RWPE1 (cell line): ENCODE results near the gene PWWP2B.
"Not testable (repeated sequence)": the region's sequence is repeated elsewhere in the genome, so short reads cannot be mapped to it uniquely, and the experiment has no call there.

ENCODE experiments used
- CTCF ChIA-PET: fragments of 350-600 bp; sonication (Branson Sonifier 250); formaldehyde crosslinking; extraction: SDS; loops from one replicate; lab custom pipeline; 2021; lab: Yijun Ruan, JAX
- POLR2A ChIA-PET: fragments of 400-600 bp; formaldehyde crosslinking; extraction: SDS; loops from one replicate; lab custom pipeline; 2020; ENCODE audit warnings: antibody characterized with exemption; ENCODE audit not compliant: low non-redundant PET; lab: Yijun Ruan, JAX
- DNase-seq: peaks from one replicate; pipeline ENCODE4 v3.0.0; 2012; ENCODE audit warnings: low spot score
- H3K27ac ChIP-seq: fragments of 450-650 bp; 2 replicates; pipeline ENCODE4 v1.5.1; 2017
- TF ChIP-seq, protein P1 (sequence below): fragments of 450-650 bp; conservative IDR thresholded peaks from 2 replicates; pipeline ENCODE4 v1.5.1; 2017; ENCODE audit warnings: low read depth, mild to moderate bottlenecking

PWWP2B gene

DNA sequence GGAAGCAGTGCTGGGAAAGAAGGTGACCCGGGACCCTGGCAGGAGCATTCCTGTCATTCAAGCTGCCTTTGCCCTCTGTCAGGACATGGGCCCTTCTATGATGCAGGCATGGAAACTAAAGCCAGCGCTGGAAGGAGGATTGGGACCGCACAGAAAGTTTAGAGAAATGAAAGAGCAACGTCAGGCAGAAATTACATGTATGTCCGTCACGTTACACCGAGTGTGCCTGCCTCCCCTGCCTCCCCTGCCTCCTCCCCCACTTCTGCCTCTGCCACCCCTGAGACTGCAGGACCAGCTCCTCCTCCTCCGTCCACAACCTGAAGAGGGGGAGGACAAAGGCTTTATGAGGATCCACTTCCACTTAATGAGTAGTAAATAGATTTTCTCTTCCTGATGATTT is 13.9 kb upstream of the PWWP2B start:
- no peak for DNase-seq
- POLR2A ChIA-PET = no interaction called here
- no peak overlapping the region for H3K27ac ChIP-seq
- CTCF ChIA-PET = no interaction called here
- TF ChIP-seq, protein P1, sequence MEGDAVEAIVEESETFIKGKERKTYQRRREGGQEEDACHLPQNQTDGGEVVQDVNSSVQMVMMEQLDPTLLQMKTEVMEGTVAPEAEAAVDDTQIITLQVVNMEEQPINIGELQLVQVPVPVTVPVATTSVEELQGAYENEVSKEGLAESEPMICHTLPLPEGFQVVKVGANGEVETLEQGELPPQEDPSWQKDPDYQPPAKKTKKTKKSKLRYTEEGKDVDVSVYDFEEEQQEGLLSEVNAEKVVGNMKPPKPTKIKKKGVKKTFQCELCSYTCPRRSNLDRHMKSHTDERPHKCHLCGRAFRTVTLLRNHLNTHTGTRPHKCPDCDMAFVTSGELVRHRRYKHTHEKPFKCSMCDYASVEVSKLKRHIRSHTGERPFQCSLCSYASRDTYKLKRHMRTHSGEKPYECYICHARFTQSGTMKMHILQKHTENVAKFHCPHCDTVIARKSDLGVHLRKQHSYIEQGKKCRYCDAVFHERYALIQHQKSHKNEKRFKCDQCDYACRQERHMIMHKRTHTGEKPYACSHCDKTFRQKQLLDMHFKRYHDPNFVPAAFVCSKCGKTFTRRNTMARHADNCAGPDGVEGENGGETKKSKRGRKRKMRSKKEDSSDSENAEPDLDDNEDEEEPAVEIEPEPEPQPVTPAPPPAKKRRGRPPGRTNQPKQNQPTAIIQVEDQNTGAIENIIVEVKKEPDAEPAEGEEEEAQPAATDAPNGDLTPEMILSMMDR = no peak

DNA sequence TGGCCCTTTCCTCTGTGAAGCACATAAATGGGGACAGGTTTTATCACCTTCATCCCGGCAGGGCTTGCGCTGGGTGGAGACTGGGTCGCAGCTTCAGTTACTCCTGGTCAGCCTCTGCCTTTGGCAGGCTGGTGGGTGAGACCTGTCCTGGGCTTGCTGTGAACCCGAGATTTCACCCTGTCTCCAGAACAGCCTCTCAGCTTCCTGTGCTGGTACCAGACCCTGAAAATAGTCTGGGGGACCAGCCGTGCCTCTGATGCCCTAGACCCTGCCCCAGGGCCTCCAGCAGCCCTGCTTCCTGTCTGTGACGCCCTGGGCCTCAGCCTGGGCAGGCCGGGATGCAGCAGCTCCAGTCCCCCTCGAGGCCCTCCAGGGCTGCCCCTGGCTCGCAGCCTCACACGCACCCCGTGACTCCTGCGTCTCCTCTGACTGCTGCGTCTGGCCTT is 13.2 kb upstream of the PWWP2B start:
- CTCF ChIA-PET = interaction anchor here (0.6 to 0.9 kb wide), 2 partner anchors 23 to 69 kb away, joined by 3 read pairs; no protein-coding TSS in a partner anchor
- H3K27ac ChIP-seq = no peak overlapping the region
- TF ChIP-seq, protein P1 = no peak
- POLR2A ChIA-PET = no interaction called here
- DNase-seq = no peak

DNA sequence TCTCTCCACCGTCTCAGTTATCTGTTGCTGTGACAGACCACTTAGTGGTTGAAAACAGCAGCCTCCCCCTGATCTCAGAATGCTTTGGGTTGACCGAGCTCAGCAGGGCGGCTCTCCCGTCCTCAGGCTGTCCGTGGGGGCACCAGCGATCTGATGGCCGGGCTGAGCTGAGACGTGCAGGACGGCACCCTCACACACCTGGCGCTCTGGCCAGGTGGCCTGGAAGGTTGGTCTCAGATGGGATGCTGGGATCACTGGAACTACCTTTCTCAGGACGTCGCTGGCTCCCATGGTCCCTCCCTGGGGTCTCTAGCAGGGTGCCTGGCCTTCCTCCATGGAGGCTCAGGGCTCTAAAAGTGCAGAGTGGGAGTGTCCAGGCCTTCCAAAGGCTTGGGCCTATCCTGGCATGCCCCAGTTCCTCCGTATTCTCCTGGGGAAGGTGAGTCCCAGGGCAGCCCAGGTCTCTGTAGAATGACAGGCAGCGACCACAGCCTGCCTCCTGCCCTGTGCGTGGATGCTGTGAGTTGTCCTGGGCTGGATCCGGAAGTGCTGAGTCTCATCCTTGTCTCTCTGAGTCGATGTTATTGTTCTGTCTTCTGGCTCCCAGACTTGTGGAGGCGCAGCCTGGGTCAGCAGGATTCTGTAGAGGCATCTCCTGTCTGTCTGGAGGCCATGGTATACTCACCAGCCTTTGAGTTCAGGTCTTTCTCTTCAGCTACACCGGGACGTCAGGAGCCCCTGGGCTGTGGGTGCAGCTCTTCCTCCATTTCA is 12.2 kb upstream of the PWWP2B start:
- no peak overlapping the region for H3K27ac ChIP-seq
- no peak for DNase-seq
- CTCF ChIA-PET = interaction anchor here (0.6 to 0.9 kb wide), 2 partner anchors 24 to 68 kb away, joined by 3 read pairs; no protein-coding TSS in a partner anchor
- POLR2A ChIA-PET = no interaction called here
- TF ChIP-seq, protein P1 = no peak

DNA sequence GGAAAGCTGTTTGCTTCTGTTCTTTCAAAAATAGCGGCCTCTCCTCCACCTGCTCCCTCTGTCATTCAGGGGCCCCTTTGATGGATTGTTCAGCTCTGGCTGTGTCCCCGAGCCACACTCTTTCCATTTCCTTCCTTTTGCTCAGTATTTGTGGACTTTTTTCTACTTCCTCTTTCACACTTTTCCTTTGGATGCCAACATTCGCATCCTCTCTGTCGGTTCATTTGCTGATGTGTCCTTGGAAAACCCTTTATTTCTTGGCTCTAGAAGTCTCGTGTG is 11.7 kb upstream of the PWWP2B start:
- DNase-seq = no peak
- H3K27ac ChIP-seq = no peak overlapping the region
- ChIA-PET POLR2A (no interaction called here), CTCF (no interaction called here)
- TF ChIP-seq, protein P1 = no peak

DNA sequence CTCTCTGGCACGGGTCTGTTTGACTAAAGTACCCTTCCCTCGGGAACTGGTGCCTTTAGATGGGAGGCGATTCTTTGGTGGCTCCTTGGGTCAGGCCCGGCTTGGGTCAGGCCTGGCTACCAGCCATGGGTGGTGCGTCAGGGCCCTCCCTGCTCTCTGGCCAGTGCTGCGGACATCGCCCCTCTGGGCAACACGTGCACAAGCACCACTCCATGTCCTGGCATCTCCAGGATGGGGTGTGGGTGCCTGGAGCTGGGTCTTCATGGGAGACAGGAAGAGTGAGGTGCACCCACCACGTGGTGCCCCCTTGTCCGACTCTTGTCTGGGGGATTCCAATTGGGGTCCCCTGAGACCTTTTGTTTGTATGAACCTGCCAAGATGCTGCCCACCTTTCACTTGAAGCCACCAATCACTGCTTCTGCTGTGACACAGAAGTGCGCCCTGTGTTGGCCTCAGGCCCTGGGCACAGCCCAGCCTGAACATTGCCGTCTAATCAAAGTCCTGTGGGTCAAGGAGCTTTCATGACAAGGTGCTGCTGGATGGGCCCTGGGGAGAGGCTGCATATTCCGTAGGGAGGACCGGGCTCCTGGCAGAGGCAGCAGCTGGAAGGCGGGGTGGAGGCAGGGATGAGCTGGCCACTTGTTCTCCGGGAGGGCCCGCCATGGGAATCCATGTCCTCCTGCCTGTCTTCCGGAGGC is 11.1 kb upstream of the PWWP2B start:
- no peak overlapping the region for H3K27ac ChIP-seq
- CTCF ChIA-PET = interaction anchor here (0.6 to 0.7 kb wide), 2 partner anchors 36 to 61 kb away, joined by 7 read pairs; no protein-coding TSS in a partner anchor
- TF ChIP-seq, protein P1 = no peak
- POLR2A ChIA-PET = no interaction called here
- no peak for DNase-seq

DNA sequence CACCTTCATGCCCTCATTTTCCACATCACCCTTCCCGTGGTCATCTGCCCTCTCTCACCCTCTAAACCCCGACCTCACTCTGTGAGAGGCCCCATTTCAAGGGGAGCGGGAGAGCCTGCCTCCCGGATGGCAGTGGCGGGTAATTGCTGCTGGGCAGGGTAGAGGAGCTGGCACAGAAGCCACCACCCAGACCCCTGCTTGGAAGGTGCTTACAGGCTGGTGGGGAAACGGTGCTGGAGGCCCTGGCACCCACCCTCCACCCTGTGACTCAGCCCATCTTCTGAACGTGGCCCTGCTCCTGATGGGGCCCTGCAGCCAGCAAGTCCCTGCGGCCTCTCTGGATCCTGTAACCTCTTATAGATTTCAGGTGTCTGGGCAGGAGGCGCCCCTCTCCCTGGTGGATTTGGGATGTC is 10.6 kb upstream of the PWWP2B start:
- no peak for DNase-seq
- TF ChIP-seq, protein P1 = no peak
- no peak overlapping the region for H3K27ac ChIP-seq
- CTCF ChIA-PET = interaction anchor here (0.7 kb wide), 1 partner anchor 61 kb away, joined by 7 read pairs; no protein-coding TSS in a partner anchor
- POLR2A ChIA-PET = no interaction called here

DNA sequence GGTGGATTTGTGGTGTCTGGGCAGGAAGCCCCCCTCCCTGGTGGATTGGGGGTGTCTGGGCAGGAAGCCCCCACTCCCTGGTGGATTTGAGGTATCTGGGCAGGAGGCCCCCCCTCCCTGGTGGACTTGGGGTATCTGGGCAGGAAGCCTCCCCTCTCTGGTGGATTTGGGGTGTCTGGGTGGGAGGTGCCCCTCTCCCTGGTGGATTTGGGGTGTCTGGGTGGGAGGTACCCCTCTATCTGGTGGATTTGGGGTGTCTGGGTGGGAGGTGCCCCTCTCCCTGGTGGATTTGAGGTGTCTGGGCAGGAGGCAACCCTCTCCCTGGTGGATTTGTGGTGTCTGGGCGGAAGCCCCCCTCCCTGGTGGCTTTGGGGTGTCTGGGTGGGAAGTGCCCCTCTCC is 10.1 kb upstream of the PWWP2B start:
- POLR2A ChIA-PET, DNase-seq: not testable (repeated sequence)
- CTCF ChIA-PET = interaction anchor here (0.7 to 0.8 kb wide), 2 partner anchors 11 to 60 kb away, joined by 4 read pairs; no protein-coding TSS in a partner anchor

More for the DNA sequence above, 10.1 kb upstream of the PWWP2B start:
- H3K27ac ChIP-seq = not testable (repeated sequence)
